ACHN (cell line): ENCODE results near the gene MDP1.
"Not testable (repeated sequence)": the region's sequence is repeated elsewhere in the genome, so short reads cannot be mapped to it uniquely, and the experiment has no call there.

Experiments
- DNase-seq: peaks from one replicate; pipeline ENCODE4 v3.0.0-alpha.2; 2015
- in situ Hi-C: cut with HindIII; loops from 2 replicates; pipeline ENCODE4 v1.10.0; 2017; ENCODE audit warnings: low sequenced_read_pairs, low pct_ligation_motif_present, low pct_unique_long_range_greater_than_20kb

Gene MDP1

GRCh38 chr14:24234095-24235005 lies 18.5 kb upstream of the MDP1 start:
- in situ Hi-C loops, result no loop called here
- no peak for DNase-seq

- in situ Hi-C loops, result no loop called here
- DNase-seq, result no peak
These were observed 17.6 kb upstream of the MDP1 start for GRCh38 chr14:24233538-24233866.

DNA sequence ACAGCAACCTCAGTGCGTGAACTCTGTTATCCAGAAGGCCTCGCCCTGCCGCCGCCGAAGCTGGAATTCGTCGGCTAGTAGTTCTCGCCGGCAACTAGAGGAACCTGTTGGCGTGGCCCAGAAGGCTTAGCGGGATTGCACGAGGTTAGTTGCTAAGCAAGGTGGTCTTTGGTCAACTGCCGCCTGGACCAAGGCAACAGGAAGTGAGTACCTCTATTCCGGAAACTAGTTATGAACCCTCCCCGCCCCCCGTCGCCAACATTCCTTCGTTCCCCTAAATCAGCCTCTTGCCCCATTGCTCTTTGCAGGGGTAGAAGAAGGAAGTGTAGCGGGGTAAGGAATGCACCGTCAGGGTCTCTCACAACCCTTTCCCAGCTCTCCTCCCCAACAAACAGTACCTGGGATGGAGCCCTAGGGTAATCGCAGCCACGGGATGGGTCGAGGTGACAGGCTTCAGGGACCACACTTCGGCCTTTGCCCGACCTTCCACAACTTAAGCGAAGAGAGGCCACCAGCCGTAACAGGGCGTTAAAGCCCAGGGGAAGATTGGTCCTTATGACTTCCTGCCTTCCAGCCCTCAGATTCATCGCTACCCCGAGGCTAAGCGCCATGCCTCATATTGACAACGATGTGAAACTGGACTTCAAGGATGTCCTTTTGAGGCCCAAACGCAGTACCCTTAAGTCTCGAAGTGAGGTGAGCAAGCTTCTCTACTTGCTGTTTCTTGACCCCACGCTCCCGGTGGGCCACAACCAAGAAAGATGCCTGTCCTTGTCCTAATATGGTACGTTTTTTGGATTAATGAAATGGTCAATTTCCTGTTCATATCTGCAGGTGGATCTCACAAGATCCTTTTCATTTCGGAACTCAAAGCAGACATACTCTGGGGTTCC lies 17.0 kb upstream of the MDP1 start, which contains the start of gene GMPR2:
TSS of gene GMPR2 (plus strand) at position 285 of the 893 bp plus-strand sequence. CDS start at position 610, 325 bp downstream.
- DNase-seq, result no peak
- in situ Hi-C loops, result no loop called here

GRCh38 chr14:24232121-24232644 lies 16.3 kb upstream of the MDP1 start, which contains the start of gene NEDD8:
TSS of gene NEDD8 (minus strand) at chr14:24232367. CDS start at chr14:24232267, 100 bp downstream.
- peak; percentile 85 for DNase-seq
- in situ Hi-C loops, result no loop called here

- no peak for DNase-seq
- in situ Hi-C loops, result no loop called here
These were observed 15.6 kb upstream of the MDP1 start for GRCh38 chr14:24231263-24232120.

DNA sequence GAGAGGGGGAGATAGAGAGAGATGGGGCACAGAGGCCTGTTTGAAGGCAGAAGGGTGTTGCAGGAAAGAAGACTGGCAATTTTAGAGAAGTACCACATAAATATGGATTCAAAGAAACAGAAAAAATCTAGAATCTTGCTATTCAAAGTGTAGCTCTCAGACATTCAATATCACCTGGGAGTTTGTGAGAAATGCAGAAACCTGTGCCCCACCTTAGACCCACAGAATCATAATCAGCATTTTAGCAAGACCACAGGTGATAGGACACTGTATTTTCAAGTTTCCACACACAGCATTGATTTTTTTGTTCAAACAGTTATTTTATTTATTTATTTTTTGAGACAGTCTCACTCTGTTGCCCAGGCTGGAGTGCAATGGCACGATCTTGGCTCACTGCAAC lies 13.0 kb upstream of the MDP1 start:
- in situ Hi-C loops, result no loop called here
- DNase-seq, result no peak

DNA sequence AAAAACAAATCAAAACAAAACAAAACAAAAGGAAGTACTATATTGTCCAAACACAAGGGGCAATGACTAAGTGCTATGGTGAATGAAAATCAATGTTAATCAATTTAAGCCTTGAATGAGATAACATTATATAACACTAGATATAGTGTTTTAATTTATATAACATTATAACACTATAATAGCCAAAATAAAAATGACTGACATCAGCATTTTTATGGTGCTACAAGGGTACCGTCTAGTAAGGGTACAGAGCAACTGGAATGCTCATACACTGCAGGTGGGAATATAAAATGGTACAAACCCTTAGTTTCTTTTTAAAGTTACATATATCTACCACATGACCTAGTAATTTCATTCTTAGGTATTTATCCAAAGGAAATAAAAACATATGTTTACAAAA lies 10.6 kb upstream of the MDP1 start:
- in situ Hi-C loops, result no loop called here
- no peak for DNase-seq

- no peak for DNase-seq
- in situ Hi-C loops, result no loop called here
These were observed 8.8 kb upstream of the MDP1 start for GRCh38 chr14:24224618-24225071.

GRCh38 chr14:24222987-24223386 lies 7.1 kb upstream of the MDP1 start:
- DNase-seq, in situ Hi-C loops: not testable (repeated sequence)

GRCh38 chr14:24219521-24219920 lies 3.7 kb upstream of the MDP1 start:
- in situ Hi-C loops, result no loop called here
- DNase-seq, result no peak

GRCh38 chr14:24219080-24219479 lies 3.2 kb upstream of the MDP1 start:
- no peak for DNase-seq
- in situ Hi-C loops, result no loop called here

- in situ Hi-C loops, DNase-seq: not testable (repeated sequence)
These were observed 1.0 kb upstream of the MDP1 start for GRCh38 chr14:24216876-24217275.

DNA sequence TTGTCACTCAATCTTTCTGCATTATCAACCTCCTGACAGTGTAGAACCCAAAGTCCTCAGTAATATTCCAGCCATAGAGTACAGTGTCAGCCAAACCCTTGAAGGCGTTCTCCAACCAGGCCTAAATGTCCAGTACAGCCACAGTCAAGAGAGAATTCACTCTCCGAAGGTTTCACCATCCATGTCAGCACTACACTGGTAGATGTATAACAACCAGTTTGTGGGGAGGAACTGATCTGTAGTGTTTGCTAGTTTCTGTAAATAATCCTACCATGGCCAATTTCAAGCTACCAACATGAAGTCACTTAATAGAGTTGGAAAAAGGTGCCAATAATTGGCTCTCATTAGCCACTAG lies 456 bp upstream of the MDP1 start:
- DNase-seq, result no peak

DNA sequence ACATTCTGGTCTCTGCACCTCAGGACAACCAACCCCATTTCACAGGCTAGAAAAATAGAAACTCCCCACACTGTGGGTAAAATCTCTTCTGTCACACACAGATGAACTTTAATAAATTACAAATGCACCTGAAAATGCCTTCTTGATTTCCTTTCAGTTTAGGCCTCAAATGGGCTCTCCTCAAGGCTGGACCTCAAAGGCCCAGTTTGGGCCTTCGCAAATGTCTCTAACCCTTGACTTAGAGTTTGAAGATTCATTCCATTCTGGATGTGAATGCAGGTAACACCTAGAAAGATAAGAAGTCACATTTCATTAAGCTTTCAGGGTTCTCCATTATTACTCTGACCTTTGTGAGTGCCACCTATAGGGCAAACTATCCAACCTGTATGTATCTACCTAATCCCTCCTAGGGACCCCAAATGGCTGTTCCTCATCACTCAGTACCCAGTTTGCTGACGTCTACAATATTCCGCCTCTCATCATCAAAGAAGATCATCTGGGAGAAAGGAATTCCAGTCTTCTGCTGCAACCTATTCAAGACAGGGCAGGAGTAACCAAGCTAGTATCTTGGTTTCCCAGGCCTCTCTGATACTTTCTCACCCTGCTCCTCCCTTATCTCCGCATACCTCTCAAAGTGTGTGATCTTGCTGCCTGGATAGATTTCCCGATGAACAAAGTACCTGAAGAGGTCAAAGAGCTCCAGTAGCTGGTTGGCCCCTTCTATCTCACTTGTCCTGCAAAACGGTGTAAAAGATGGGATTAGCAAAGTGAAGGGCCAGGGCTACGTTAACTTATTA lies 1.8 kb downstream of the MDP1 start:
- in situ Hi-C loops, result no loop called here
- DNase-seq, result no peak

More for the DNA sequence above, 456 bp upstream of the MDP1 start:
- in situ Hi-C loops, result no loop called here

GRCh38 chr14:24212924-24213865 lies 2.7 kb downstream of the MDP1 start, which contains the start of gene CHMP4A:
TSS of gene CHMP4A (minus strand) at chr14:24213488. CDS start at chr14:24213439, 49 bp downstream.
- DNase-seq, result peak; percentile 97

GRCh38 chr14:24211311-24211710 lies 4.6 kb downstream of the MDP1 start:
- in situ Hi-C loops, result no loop called here
- DNase-seq, result no peak

More at GRCh38 chr14:24212924-24213865, 2.7 kb downstream of the MDP1 start, which contains the start of gene CHMP4A:
- in situ Hi-C loops, result no loop called here
